Lower leg skin (tissue), 4 donors: Measurements from ENCODE around the gene TNFRSF17. TPM values are rescaled to one million over a fixed set of nuclear protein-coding genes. Genes with fewer than 3 reads are reported as not detected.

Experiments
- DNase-seq, 2 donors: peaks; one replicate each; pipeline ENCODE4 v3.0.0-alpha.2; 2019; ENCODE audit warnings: low spot score in 2 of 2
- H3K4me3 ChIP-seq: fragments of 200-600 bp; sonication (generic); 2 replicates; pipeline ENCODE4 v1.5.1; 2017; ENCODE audit warnings: mild to moderate bottlenecking, low read depth; ENCODE audit not compliant: poor library complexity, severe bottlenecking
- CTCF ChIP-seq, 3 donors: fragments of 450-650 bp; IDR thresholded peaks; one replicate each; pipeline ENCODE4 v1.5.1; 2016; ENCODE audit warnings: antibody characterized with exemption in 3 of 3, mild to moderate bottlenecking in 3 of 3, moderate library complexity in 2 of 3
- POLR2A ChIP-seq, 2 donors: fragments of 450-650 bp; IDR thresholded peaks; one replicate each; pipeline ENCODE4 v1.6.1; 2016 to 2017; ENCODE audit warnings: antibody characterized with exemption in 2 of 2, mild to moderate bottlenecking in 1 of 2, moderate library complexity in 1 of 2
- WGBS, 2 donors: methylation state at CpG; one replicate each; pipeline ENCODE4 v1.1.5; 2018; 5-methylcytosine and 5-hydroxymethylcytosine counted together
- intact Hi-C: fragments of 100-400 bp; cut with DNase I; formaldehyde crosslinking; loops from one replicate; pipeline ENCODE4 v1.15.0; 2023; ENCODE audit warnings: low total_unique reads
- total RNA-seq, 4 donors: library from RNA; depleted of rRNA; stranded (reverse); fragments of >200 nt; gene quantifications; one replicate each; pipeline ENCODE4 v1.1.0, GENCODE V29; 2016

Gene TNFRSF17
- total RNA-seq, 4 donors from 2014 or later = not detected

- TF ChIP-seq CTCF (IDR thresholded peaks at IDR 0.05) = no peak
- TF ChIP-seq POLR2A (IDR thresholded peaks at IDR 0.05) = no peak
Observed at GRCh38 chr16:12017558-12017957, 52.5 kb downstream of the TNFRSF17 start.

More at GRCh38 chr16:12017558-12017957, 52.5 kb downstream of the TNFRSF17 start:
- intact Hi-C loops = no loop called here
- no peak overlapping the region for H3K4me3 ChIP-seq
- 64 to 75% methylated on average over 5 of the region's 5 CpGs for WGBS, 2 donors
- no peak for DNase-seq

Other genes with a start within 250 kb of the TNFRSF17 start
- 10 to 100 TPM; 27.7 to 47.8 (median 40.0) TPM for gene TXNDC11, start 222.4 kb upstream of the TNFRSF17 start, total RNA-seq
- 10 to 100 TPM; 22.0 to 46.6 (median 31.3) TPM for gene ZC3H7A, start 168.0 kb upstream of the TNFRSF17 start, total RNA-seq
- 100 to 1,000 TPM; 105 to 245 (median 166) TPM for gene RSL1D1, start 113.7 kb upstream of the TNFRSF17 start, total RNA-seq
- gene GSPT1, start 49.3 kb upstream of the TNFRSF17 start, total RNA-seq = 10 to 100 TPM; 38.6 to 55.3 (median 52.0) TPM
- 10 to 100 TPM in 1 of 4 donors, 1 to 10 TPM in 3; 4.1 to 12.9 (median 5.2) TPM for gene NPIPB2, start 23.2 kb upstream of the TNFRSF17 start, total RNA-seq
- 10 to 100 TPM; 19.3 to 24.8 (median 23.9) TPM for gene SNX29, start 11.5 kb downstream of the TNFRSF17 start, total RNA-seq